OCI-LY1 (cell line): Measurements from ENCODE around the gene MRPL40.

Experiments
- H2AFZ ChIP-seq: fragments of 200-600 bp; sonication (generic), shearing (Covaris generic); 2 replicates; pipeline ENCODE4 v1.6.0; 2014; ENCODE audit warnings: antibody characterized with exemption, mild to moderate bottlenecking, low read length
- H3F3A ChIP-seq: fragments of 200-600 bp; sonication (generic), shearing (Covaris generic); 2 replicates; pipeline ENCODE4 v1.6.0; 2014; ENCODE audit warnings: mild to moderate bottlenecking, antibody characterized with exemption, low read length, moderate library complexity; ENCODE audit not compliant: insufficient read depth
- H3K27ac ChIP-seq: fragments of 200-600 bp; sonication (generic); 2 replicates; pipeline ENCODE4 v1.5.1; 2014; ENCODE audit warnings: low read length, mixed run types, mild to moderate bottlenecking, low read depth; ENCODE audit not compliant: poor library complexity, severe bottlenecking
- H3K27me3 ChIP-seq: fragments of 200-600 bp; sonication (generic); 2 replicates; pipeline ENCODE4 v1.6.0; 2014; ENCODE audit warnings: antibody characterized with exemption, mild to moderate bottlenecking, low read length, moderate library complexity; ENCODE audit not compliant: insufficient read depth
- H3K36me3 ChIP-seq: fragments of 200-600 bp; sonication (generic); 2 replicates; pipeline ENCODE4 v1.6.1; 2014; ENCODE audit warnings: mild to moderate bottlenecking, antibody characterized with exemption, low read length, moderate library complexity, mixed read lengths; ENCODE audit not compliant: insufficient read depth
- H3K4me1 ChIP-seq: fragments of 200-600 bp; sonication (generic); 2 replicates; pipeline ENCODE4 v1.5.1; 2014; ENCODE audit warnings: mild to moderate bottlenecking, low read length, moderate library complexity; ENCODE audit not compliant: insufficient read depth, severe bottlenecking
- H3K4me2 ChIP-seq: fragments of 200-600 bp; sonication (generic), shearing (Covaris generic); 2 replicates; pipeline ENCODE4 v1.6.1; 2014; ENCODE audit warnings: low read length
- H3K4me3 ChIP-seq: fragments of 200-600 bp; sonication (generic); 2 replicates; pipeline ENCODE4 v1.5.1; 2014; ENCODE audit warnings: low read length, low read depth, mild to moderate bottlenecking, mixed read lengths; ENCODE audit not compliant: poor library complexity, severe bottlenecking
- H3K79me2 ChIP-seq: fragments of 200-600 bp; shearing (Covaris generic); 2 replicates; pipeline ENCODE4 v1.6.1; 2016; ENCODE audit warnings: mixed run types, low read length, mixed read lengths; ENCODE audit not compliant: insufficient read depth
- H3K9ac ChIP-seq: fragments of 200-600 bp; sonication (generic), shearing (Covaris generic); 2 replicates; pipeline ENCODE4 v1.6.1; 2014; ENCODE audit warnings: mild to moderate bottlenecking, low read length, mixed read lengths
- H3K9me2 ChIP-seq: fragments of 200-600 bp; sonication (generic), shearing (Covaris generic); 2 replicates; pipeline ENCODE4 v1.6.1; 2014; ENCODE audit warnings: low read depth, mild to moderate bottlenecking, low read length, mixed read lengths
- H3K9me3 ChIP-seq: fragments of 200-600 bp; shearing (Covaris generic); 2 replicates; pipeline ENCODE4 v1.6.1; 2014; ENCODE audit warnings: low read length, mixed read lengths
- H4K20me1 ChIP-seq: fragments of 200-600 bp; sonication (generic), shearing (Covaris generic); 2 replicates; pipeline ENCODE4 v1.6.0; 2016; ENCODE audit warnings: mild to moderate bottlenecking, low read length; ENCODE audit not compliant: insufficient read depth
- CTCF ChIP-seq: fragments of 200-600 bp; sonication (generic), shearing (Covaris generic); IDR thresholded peaks from 2 replicates; pipeline ENCODE4 v1.5.1; 2017; ENCODE audit warnings: mild to moderate bottlenecking, antibody characterized with exemption, low read length, moderate library complexity, mixed read lengths
- EZH2 ChIP-seq: fragments of 200-600 bp; sonication (generic), shearing (Covaris generic); IDR thresholded peaks from 2 replicates; pipeline ENCODE4 v1.8.0; 2017; ENCODE audit warnings: borderline replicate concordance, mixed run types, mild to moderate bottlenecking, antibody characterized with exemption, low read length, moderate library complexity, mixed read lengths

MRPL40 gene

GRCh38 chr22:19447330-19448075 is 15.2 kb downstream of the MRPL40 start, which contains the start of gene C22orf39:
Gene C22orf39 (minus strand): TSS chr22:19447711. CDS start chr22:19447688, 23 bp downstream.
- Histone ChIP-seq H3K4me3 (peak within 1 kb of the TSS; percentile 77), H3F3A (no peaks in the 10 kb centered on the region), H3K4me1 (peaks cover 23% of the 10 kb centered on the region), H3K9me2 (no peaks in the 10 kb centered on the region), H3K27me3 (no peaks in the 10 kb centered on the region), H2AFZ (no peak within 1 kb of the TSS), H4K20me1 (no peaks in the 10 kb centered on the region), H3K9me3 (no peaks in the 10 kb centered on the region), H3K79me2 (peaks cover 19% of the 10 kb centered on the region), H3K4me2 (peak within 1 kb of the TSS; percentile 85), H3K27ac (peak within 1 kb of the TSS; percentile 78), H3K36me3 (peaks cover 40% of the 10 kb centered on the region), H3K9ac (peak within 1 kb of the TSS; percentile 83)
- no peak for TF ChIP-seq EZH2
- TF ChIP-seq CTCF, result no peak

GRCh38 chr22:19448076-19448607 is 15.8 kb downstream of the MRPL40 start:
- Histone ChIP-seq H3K27me3 (no peaks in the 10 kb centered on the region), H3K9ac (peak overlapping the region; percentile 83), H3K4me1 (peaks cover 23% of the 10 kb centered on the region), H3F3A (no peaks in the 10 kb centered on the region), H3K4me3 (peak overlapping the region; percentile 77), H3K79me2 (peaks cover 19% of the 10 kb centered on the region), H3K9me2 (no peaks in the 10 kb centered on the region), H3K9me3 (no peaks in the 10 kb centered on the region), H3K36me3 (peaks cover 42% of the 10 kb centered on the region), H2AFZ (no peak overlapping the region), H3K4me2 (peak overlapping the region; percentile 85), H4K20me1 (no peaks in the 10 kb centered on the region), H3K27ac (peak overlapping the region; percentile 78)
- no peak for TF ChIP-seq CTCF
- no peak for TF ChIP-seq EZH2

- Histone ChIP-seq H3K9me3 (no peaks in the 10 kb centered on the region), H3K9ac (peak overlapping the region; percentile 83; the same call in 1 of the 2 replicates), H3F3A (no peaks in the 10 kb centered on the region), H3K27me3 (no peaks in the 10 kb centered on the region), H4K20me1 (no peaks in the 10 kb centered on the region), H3K4me3 (peak overlapping the region; percentile 77), H3K27ac (peak overlapping the region; percentile 78), H3K4me2 (peak overlapping the region; percentile 85), H3K4me1 (peaks cover 23% of the 10 kb centered on the region), H2AFZ (no peak overlapping the region), H3K36me3 (peaks cover 42% of the 10 kb centered on the region), H3K79me2 (peaks cover 19% of the 10 kb centered on the region), H3K9me2 (no peaks in the 10 kb centered on the region)
- no peak for TF ChIP-seq EZH2
- no peak for TF ChIP-seq CTCF
Observed at GRCh38 chr22:19448739-19449421, 16.5 kb downstream of the MRPL40 start.
